HG03045 (cell line): Measurements from ENCODE around the gene BFAR.
"Not testable (repeated sequence)": the region's sequence is repeated elsewhere in the genome, so short reads cannot be mapped to it uniquely, and the experiment has no call there.

ENCODE experiments used
- ATAC-seq: cut with Tn5 transposase; IDR thresholded peaks from one replicate; pipeline ENCODE4 v1.9.1; 2021; ENCODE audit warnings: mild to moderate bottlenecking, moderate library complexity; ENCODE audit not compliant: unreplicated experiment

The BFAR gene

DNA sequence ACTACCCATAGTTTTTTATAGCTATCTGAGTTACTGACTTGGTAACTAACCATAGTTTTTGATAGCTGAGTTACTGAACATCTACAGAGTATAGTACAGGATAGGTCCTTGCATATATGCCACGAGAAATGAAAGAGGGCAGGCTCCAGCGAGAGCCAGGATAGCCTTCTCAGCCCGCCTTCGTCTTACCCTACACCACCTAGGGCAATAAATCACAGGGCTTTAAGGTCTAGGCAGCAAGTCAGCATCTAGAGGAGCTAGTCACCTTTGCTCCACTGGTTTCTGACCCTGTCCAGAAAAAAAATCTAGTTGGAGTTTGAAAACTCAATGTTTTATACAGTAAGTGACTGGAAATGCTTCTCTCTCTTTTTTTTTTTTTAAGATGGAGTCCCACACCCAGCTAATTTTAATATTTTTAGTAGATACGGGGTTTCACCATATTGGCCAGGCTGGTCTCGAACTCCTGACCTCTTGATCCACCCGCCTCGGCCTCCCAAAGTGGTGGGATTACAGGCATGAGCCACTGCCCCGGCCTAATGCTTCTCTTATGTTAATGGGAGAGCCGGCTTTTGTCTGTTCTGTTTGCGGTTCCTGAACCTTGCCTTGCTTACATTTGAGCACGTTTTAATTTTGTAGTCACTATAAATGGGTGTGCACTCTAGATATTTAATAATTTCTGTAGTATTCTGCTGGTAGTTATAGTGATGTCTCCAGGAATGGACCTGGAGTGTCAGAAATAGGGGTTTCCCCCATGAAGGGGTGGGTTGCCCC, 2.8 kb downstream of the BFAR start:
- no peak for ATAC-seq

DNA sequence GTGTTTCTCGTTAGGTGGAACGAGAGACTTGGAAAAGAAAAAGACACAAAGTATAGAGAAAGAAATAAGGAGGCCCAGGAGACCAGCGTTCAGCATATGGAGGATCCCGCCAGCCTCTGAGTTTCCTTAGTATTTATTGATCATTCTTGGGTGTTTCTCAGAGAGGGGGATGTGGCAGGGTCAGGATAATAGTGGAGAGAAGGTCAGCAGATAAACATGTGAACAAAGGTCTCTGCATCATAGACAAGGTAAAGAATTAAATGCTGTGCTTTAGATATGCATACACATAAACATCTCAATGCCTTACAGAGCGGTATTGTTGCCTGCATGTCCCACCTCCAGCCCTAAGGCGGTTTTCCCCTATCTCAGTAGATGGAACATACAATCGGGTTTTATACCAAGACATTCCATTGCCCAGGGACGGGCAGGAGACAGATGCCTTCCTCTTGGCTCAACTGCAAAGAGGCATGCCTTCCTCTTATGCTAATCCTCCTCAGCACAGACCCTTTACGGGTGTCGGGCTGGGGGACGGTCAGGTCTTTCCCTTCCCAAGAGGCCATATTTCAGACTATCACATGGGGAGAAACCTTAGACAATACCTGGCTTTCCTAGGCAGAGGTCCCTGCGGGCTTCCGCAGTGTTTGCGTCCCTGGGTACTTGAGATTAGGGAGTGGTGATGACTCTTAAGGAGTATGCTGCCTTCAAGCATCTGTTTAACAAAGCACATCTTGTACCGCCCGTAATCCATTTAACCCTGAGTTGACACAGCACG, 3.6 kb downstream of the BFAR start:
- ATAC-seq: not testable (repeated sequence)

DNA sequence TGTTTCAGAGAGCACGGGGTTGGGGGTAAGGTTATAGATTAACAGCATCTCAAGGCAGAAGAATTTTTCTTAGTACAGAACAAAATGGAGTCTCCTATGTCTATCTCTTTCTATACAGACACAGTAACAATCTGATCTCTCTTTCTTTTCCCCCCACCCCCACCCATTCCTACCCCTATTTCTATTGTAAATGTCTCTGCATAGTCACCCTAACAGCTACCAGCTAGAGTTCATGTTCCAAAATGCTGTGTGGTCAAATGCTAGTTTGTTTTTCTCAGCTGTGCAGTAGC, 4.1 kb downstream of the BFAR start:
- ATAC-seq: not testable (repeated sequence)

DNA sequence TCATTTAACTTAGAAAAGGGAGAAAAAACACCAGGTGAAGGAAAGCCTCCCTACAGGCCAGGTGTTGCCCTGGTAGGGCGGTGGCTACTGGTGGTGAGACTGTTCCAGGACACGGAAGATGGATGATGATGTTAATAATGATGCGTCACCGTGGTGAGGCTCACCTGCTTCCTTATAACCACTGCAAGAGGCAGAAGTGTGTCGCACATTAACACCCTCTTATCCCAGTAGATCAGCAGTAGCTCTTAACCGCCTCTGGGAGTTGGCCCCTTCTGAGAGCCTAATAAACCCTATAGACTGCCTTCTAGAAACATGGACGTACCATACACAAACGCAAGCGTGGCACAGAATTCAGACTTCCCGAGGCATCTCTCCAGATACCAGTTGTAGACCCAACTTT, 7.8 kb downstream of the BFAR start:
- ATAC-seq: no peak

DNA sequence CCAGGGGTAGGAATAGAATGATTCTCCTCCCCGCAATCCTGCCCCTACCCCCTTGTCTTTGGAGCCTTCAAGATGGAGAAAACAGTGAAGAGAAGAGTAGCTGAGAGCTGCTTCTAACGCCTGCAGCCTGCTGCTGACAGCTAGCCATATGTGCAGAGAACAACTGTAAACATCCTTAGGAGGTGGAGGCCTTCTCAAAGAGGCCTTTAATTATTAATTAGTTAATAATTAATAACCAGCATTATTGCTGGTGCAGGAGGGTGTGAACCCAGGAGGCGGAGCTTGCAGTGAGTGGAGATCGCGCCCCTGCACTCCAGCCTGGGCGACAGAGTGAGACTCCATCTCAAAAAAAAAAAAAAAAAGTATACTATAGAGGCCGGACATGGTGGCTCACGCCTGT, 8.5 kb downstream of the BFAR start:
- no peak for ATAC-seq

DNA sequence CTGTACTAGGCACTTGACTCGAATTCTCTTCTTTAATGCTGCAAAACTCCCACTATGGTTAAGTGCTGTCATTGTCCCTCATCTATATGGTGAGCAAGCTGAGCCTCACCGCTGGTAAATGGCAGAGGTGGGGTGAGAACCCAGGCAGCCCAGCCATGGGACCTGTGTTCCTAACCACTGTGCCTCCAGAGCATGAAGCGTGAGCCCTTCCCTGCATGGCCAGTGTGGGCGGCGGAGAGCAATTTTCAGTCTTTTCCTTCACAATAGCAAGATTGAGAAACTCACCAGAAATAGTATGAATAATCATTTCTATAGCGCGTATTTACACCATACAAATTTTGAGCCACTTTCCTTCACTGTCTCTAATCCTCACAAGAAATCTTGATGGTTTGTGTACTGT, 9.2 kb downstream of the BFAR start:
- ATAC-seq: no peak

DNA sequence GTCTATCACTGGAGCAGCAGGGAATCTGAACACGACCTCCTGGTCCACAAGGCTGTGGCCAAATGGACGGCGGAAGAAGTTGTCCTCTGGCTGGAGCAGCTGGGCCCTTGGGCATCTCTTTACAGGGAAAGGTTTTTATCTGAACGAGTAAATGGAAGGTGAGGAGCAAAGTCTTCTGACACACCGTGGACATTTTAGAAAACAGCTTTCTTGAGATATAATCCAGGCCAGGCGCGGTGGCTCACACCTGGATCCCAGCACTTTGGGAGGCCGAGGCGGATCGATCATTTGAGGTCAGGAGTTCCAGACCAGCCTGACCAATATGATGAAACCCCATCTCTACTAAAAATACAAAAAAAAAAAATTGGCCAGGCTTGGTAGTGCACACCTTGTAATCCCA, 17.1 kb downstream of the BFAR start:
- ATAC-seq: no peak

DNA sequence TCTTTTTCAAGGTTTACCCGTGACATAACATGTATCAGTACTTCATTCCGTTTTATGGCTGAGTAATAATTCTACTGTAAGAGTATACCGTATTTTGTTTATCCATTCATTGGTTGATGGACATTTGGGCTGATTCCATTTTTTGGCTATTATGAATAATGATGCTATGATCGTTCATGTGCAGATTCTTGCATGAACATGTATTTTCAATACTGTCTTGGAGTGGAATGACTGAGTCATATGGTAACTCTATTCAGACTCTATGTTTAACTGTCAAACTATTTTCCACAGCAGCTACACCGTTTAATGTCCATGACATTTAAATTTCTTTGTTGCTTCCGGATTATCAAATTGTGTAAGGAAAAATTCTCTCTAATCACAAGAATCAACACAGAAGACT, 17.9 kb downstream of the BFAR start:
- ATAC-seq: no peak

DNA sequence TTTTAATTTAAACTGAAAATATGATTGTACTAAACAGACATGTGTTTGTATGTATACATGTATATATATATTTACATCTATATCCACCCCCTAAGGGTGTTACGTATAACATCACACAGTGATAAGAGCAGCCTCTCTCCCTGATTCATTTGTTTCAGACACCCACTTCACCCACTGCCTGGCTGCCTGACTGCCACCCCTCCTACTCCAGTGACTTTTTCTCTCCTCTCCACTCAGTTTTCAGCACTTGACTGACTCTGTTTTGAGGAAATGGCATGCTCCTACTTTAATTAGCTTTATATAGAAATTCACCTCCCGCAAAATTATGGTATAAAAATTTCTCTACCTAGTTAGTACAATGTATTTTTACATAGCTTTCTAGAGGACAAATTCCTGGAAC, 20.0 kb downstream of the BFAR start:
- ATAC-seq: no peak

DNA sequence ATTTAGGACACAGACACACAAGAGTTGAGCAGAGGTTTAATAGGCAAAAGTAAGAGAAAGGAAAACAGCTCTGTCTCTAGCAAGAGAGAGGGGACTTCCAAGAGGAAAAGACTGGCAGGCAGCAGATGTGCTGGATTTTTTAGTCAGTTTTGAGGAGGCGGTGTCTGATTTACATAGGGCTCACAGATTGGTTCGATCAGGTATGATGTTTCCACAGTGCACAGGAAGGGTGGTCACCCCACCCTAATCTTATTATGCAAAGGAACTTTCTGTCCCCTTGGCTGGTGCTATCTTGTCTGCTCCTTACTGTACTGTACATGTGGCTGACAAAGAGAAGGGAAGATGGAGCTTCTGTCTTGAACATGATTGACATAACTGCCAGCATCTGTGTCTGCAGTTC, 25.3 kb downstream of the BFAR start:
- peak; percentile 61 for ATAC-seq

DNA sequence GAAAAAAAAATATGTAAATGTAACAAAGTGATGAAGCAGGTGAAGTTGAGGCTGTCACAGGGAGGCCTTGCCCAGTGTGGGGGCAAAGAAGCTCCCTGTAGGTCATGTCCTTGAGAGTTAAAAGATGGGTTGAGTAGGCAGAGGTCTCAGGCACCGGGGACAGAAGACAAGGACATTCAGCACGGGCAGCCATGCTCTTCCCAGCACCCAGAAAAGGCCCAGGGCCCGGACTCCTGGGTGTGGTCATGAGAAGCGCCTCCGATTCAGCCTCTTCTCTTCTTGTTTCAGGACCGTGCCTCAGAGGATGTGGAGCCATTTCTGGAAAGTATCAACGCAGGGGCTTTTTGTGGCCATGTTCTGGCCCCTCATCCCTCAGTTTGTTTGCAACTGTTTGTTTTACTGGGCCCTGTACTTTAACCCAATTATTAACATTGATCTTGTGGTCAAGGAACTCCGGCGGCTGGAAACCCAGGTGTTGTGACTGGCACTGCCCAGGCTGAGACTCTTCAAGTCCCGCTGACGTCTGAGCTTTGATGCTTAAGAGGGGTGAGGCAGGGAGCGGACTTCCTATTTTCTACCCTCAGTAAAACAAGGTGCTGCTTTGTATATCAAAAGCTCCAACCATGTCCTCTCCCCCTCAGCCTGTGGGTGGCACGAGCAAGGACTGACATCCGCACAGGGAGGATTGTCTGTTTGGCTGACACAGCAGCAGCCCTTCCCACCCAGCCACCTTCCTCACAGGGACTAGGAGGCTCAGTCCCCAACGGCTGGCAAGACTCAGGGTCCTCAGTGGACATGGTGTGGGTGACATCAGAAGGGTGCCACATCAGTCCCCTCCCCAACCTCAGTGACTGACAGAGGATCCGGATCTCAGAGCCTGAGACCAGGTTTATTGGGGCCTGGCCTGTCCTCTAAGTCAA, 34.9 kb downstream of the BFAR start:
- no peak for ATAC-seq

DNA sequence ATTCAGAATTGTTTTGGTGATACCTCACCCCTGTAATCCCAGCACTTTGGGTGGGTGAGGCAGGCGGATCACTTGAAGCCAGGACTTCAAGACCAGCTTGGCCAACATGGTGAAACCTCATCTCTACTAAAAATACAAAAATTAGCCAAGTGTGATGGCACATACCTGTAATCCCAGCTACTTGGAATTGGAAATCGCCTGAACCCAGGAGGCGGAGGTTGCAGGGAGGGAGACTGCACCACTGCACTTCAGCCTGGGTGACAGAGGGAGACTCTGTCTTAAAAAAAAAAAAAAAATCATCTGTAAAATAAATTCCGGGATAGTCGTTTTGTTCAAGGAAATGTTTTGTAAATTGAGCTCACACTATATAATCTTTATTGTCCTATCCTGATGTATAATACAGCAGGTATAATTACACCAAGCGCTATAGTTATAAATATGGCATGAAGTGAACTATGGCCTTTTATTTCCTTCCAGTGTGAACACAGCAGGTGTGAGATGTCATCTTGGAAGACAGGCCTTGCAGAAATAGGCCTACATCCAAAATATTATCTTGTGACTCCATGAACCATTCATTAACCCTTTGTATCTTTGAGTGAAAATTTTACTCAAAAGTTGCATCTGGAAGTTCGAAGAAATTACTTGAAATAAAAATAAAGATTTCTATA, 35.9 kb downstream of the BFAR start:
- ATAC-seq: no peak

DNA sequence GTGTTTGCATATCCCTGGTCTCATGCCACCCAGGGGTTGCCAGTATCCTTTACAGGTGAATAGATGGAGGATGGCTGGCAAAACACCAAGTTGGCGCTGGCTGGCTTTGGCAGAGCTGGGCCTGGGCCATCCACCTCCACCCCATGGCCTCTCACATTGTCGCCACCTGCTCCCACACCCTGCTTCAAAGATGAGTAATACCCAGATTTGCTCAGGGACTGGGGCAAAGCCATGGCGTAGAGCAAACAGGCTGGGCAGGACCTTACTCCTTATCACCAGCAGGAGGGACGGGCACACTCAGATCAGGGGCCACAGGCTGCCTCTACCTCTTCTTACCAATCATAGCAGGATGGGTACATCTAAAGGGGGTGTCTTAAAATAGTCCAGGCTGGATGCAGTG, 37.0 kb downstream of the BFAR start:
- no peak for ATAC-seq

DNA sequence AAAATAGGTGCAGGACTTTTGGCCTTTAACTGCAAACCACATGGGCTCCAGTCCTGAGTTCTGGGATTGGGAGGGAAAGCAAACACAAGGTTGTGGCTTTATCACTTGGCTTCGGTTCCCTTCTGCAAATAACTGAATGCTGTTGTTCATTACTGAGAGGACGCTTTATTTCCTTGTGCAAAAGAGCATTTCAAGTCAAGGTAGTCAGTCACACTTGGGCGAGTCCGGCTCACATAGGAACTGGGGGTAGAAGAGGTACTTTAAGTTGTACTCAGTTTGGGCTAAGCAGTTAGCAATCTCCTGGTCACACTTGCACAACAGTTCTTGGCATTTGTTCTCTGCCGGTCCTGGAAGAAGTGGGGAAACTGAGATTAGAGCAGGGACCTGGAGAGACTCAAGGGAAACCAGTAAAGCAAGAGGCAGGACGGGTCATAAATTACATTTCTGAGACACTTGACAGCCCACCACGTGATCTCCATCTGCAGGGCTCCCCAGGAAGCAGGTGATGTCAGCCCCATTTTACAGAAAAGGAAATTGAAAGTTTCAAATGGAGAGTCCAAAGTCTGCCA, 39.7 kb downstream of the BFAR start:
- no peak for ATAC-seq

DNA sequence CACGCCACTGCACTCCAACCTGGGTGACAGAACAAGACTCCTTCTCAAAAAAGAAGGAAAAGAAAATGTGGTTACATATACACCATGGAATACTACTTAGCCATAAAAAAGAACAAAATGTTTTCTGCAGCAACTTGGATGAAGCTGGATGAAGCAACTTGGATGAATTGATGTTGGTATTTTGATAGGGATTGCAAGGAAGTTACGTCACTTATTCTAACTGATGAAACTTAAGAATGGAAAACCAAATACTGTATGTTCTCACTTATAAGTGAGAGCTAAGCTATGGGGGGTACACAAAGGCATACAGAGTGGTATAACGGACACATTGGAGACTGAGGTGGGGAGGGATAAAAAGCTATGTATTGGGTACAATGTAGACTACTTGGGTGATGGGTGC, 43.9 kb downstream of the BFAR start:
- ATAC-seq: no peak

DNA sequence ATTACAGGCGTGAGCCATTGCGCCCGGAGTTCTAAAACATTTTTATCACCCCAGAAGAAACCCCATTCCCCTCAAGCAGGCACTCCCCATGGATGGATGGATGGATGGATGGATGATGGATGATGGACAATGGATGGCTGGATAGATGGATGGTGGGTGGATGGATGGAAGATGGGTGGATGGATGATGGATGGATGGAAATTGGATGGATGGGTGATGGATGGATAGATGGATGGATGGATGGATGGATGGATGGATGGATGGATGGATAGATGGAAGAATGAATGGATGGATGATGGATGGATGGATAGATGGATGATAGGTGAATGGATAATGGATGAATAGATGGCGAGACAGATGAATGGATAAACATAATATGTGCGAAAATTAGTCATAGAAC, 44.9 kb downstream of the BFAR start:
- no peak for ATAC-seq

DNA sequence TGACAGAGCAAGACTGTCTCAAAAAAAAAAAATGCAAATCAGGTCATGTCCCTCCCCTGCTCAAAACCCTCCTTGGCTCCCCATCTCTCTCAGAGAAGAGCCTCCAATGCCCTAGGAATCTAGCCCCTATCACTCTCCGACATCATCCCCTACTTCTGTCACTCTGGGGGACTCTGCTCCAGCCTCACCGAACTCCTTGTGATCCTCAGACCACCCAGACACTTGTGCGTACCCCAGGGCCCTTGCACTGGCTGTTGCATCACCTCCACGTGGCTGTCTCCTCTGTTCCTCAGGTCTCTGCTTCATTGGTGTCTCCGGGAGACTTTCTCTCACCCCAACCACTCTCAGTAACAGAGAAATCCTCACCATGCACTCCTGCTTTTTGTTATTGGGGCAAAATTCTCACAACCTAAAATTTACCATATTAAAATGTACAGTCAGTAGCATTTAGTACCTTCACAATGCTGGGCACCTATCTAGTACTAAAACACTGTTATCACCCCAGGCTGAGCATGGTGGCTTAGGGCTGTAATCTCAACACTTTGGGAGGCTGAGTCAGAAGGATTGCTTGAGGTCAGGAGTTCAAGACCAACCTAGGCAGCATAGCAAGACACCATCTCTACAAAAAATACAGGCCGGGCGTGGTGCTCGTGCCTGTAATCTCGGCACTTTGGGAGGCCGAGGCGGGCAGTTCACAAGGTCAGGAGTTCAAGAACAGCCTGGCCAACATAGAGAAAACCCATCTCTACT, 46.2 kb downstream of the BFAR start:
- no peak for ATAC-seq

DNA sequence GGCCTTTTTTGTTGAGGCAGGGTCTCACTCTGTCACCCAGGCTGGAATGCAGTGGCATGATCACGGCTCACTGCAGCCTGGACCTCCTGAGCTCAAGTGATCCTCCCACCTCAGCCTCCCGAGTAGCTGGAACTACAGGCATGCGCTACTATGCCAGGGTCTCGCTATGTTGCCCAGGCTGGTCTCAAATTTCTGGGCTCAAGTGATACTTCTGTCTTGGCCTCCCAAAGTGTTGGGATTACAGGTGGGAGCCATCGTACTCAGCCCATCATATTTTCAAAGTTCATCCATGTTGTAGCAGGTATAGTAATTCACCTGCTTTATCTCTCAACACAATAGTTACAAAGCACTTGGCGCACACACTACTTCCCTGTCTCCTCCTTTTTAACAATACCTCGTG, 47.6 kb downstream of the BFAR start:
- ATAC-seq: not testable (repeated sequence)

DNA sequence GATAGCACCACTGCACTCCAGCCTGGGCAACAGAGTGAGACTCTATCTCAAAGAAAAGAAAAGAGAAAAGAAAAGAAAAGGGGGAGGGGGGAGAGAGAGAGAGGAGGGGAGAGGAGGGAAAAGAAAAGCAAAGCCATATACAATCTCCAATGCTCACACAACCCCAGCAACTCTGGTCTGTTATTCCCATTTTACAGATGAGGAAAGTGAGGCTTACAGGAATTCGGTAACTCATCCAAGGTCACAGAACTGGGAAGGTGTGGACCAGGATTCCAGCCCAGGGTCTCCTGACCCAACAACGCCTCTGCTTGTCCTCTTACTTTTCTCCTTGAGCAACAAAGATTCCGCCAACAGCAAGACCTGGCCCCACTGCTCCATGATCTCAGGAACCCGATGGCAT, 48.4 kb downstream of the BFAR start:
- no peak for ATAC-seq

DNA sequence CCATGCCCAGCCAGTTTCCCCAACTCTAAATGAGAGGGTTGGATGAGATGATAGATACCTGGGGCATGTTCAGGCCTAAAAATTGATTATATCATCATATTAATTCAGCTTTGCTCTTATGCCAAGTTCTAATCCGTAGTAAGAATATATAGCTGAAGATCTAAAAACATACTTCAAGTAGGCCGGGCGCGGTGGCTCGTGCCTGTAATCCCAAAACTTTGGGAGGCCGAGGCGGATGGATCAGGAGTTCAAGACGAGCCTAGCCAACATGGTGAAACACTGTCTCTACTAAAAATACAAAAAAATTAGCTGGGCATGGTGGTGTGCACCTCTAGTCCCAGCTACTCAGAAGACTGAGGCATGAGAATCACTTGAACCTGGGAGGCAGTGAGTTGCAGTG, 49.4 kb downstream of the BFAR start:
- ATAC-seq: no peak
